ENCODE results near the gene MGLL.

Gene MGLL

DNA sequence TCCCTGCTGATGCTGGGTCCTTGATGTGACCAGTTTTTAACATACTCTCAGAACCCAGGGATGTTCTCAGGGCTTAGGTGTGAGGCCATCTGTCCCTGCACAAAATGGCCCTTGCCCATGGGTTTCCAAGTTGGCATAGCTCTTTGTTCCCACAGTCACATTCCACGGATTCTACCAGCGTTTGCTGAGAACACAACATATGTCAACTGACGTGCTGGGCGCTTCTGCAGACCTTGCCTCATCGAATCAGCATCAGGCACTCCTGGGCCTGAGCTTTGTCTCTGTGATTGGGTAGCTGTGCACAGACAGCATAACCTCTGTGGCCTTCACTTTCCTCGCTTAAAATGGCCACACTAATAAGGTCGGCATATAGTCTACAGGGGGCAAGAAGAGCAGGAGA lies 69.0 kb downstream of the MGLL start:
- Histone ChIP-seq H3K4me1 (ENCODE audit: low read length) (peaks cover 23% of the 10 kb centered on the region), H3K27me3 (replicated peaks; ENCODE audit: insufficient read depth, low read length) (no peaks in the 10 kb centered on the region), H3K36me3 (replicated peaks; ENCODE audit: insufficient read depth, low read length) (no peaks in the 10 kb centered on the region), H4K20me1 (ENCODE audit: insufficient read depth, low read length) (no peaks in the 10 kb centered on the region), H3K9me3 (replicated peaks; ENCODE audit: insufficient read depth, low read length) (no peaks in the 10 kb centered on the region), H2AFZ (ENCODE audit: low read length) (no peak overlapping the region), H3K27ac (ENCODE audit: low read length) (no peak overlapping the region), H3K9ac (ENCODE audit: low read length) (no peak overlapping the region), H3K4me2 (ENCODE audit: low read depth, low read length) (no peak overlapping the region), H3K4me3 (ENCODE audit: low read length) (no peak overlapping the region), H3K79me2 (ENCODE audit: low read length) (no peaks in the 10 kb centered on the region), H3K9me2 (replicated peaks; ENCODE audit: insufficient read depth, low read length) (no peaks in the 10 kb centered on the region), H3F3A (ENCODE audit: insufficient read depth, low read length) (peaks cover 23% of the 10 kb centered on the region)
- DNase-seq: no peak
- TF ChIP-seq EZH2phosphoT487 (IDR thresholded peaks at IDR 0.05; ENCODE audit: low read length) (no peak), CTCF (IDR thresholded peaks at IDR 0.05; ENCODE audit: low read length) (no peak), EZH2 (optimal IDR thresholded peaks at IDR 0.05; ENCODE audit: low read depth, low read length) (no peak)

DNA sequence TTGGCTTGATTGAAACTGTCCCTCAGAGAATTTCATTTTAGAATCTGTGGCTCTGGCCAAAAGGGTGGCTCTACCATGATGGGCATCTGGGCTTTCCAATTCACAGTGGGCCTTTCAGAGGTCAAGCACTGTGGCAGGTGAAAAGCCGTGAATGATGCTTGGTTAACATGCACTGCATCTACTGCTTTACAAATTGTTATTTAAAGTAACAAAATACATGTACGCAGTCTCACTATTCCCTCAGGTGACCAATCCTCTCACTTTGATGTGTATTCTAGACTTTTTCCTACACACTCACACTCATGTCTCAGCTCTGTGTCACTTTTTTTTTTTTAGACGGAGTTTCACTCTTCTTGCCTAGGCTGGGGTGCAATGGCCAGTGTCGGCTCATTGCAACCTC lies 70.5 kb downstream of the MGLL start:
- H3K9ac ChIP-seq (ENCODE audit: low read length): no peak overlapping the region
- no peaks in the 10 kb centered on the region for H4K20me1 ChIP-seq (ENCODE audit: insufficient read depth, low read length)
- no peak overlapping the region for H3K4me3 ChIP-seq (ENCODE audit: low read length)
- no peaks in the 10 kb centered on the region for H3K9me3 ChIP-seq (replicated peaks; ENCODE audit: insufficient read depth, low read length)
- no peaks in the 10 kb centered on the region for H3K9me2 ChIP-seq (replicated peaks; ENCODE audit: insufficient read depth, low read length)
- H3K79me2 ChIP-seq (ENCODE audit: low read length): no peaks in the 10 kb centered on the region
- H3K4me1 ChIP-seq (ENCODE audit: low read length): peaks cover 23% of the 10 kb centered on the region
- H3K36me3 ChIP-seq (replicated peaks; ENCODE audit: insufficient read depth, low read length): no peaks in the 10 kb centered on the region
- H3K27ac ChIP-seq (ENCODE audit: low read length): no peak overlapping the region
- no peak for TF ChIP-seq CTCF (IDR thresholded peaks at IDR 0.05; ENCODE audit: low read length)
- TF ChIP-seq EZH2phosphoT487 (IDR thresholded peaks at IDR 0.05; ENCODE audit: low read length): no peak
- no peak for TF ChIP-seq EZH2 (optimal IDR thresholded peaks at IDR 0.05; ENCODE audit: low read depth, low read length)
- no peaks in the 10 kb centered on the region for H3K27me3 ChIP-seq (replicated peaks; ENCODE audit: insufficient read depth, low read length)
- DNase-seq: no peak
- H3F3A ChIP-seq (ENCODE audit: insufficient read depth, low read length): peaks cover 23% of the 10 kb centered on the region
- no peak overlapping the region for H3K4me2 ChIP-seq (ENCODE audit: low read depth, low read length)
- no peak overlapping the region for H2AFZ ChIP-seq (ENCODE audit: low read length)

DNA sequence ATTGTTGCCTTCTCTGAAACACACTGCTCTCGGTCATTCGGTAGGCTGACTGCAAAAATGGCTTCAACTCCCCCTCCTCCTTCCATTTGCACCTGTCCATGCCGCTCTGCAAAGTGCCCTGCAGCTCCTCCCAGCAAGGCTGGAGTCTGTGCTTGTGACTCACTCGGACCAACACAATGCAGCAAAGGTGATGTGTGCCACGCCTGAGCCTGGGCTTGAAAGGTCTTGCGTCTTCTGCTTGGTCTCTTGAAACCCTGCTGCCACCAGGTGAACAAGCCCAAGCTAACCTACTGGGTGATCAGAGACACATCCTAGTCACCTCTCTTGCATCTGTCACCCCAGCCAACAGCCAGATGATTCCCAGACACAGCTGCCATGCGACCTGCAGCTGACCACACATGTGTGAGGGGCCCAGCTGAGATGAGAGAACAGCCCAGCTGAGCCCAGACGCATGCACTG lies 71.1 kb downstream of the MGLL start:
- peaks cover 23% of the 10 kb centered on the region for H3K4me1 ChIP-seq (ENCODE audit: low read length)
- H3K4me2 ChIP-seq (ENCODE audit: low read depth, low read length): peak overlapping the region; percentile 42; the same call in 1 of the 2 replicates
- no peaks in the 10 kb centered on the region for H3K36me3 ChIP-seq (replicated peaks; ENCODE audit: insufficient read depth, low read length)
- no peak for DNase-seq
- peak overlapping the region; percentile 71 for H3K27ac ChIP-seq (ENCODE audit: low read length)
- H3K27me3 ChIP-seq (replicated peaks; ENCODE audit: insufficient read depth, low read length): no peaks in the 10 kb centered on the region
- no peaks in the 10 kb centered on the region for H3K9me3 ChIP-seq (replicated peaks; ENCODE audit: insufficient read depth, low read length)
- no peaks in the 10 kb centered on the region for H3K79me2 ChIP-seq (ENCODE audit: low read length)
- no peaks in the 10 kb centered on the region for H4K20me1 ChIP-seq (ENCODE audit: insufficient read depth, low read length)
- TF ChIP-seq EZH2phosphoT487 (IDR thresholded peaks at IDR 0.05; ENCODE audit: low read length) (no peak), EZH2 (optimal IDR thresholded peaks at IDR 0.05; ENCODE audit: low read depth, low read length) (no peak), CTCF (IDR thresholded peaks at IDR 0.05; ENCODE audit: low read length) (no peak)
- no peak overlapping the region for H3K9ac ChIP-seq (ENCODE audit: low read length)
- H2AFZ ChIP-seq (ENCODE audit: low read length): peak overlapping the region; percentile 9; the same call in 1 of the 2 replicates
- no peak overlapping the region for H3K4me3 ChIP-seq (ENCODE audit: low read length)
- H3K9me2 ChIP-seq (replicated peaks; ENCODE audit: insufficient read depth, low read length): no peaks in the 10 kb centered on the region
- peaks cover 23% of the 10 kb centered on the region for H3F3A ChIP-seq (ENCODE audit: insufficient read depth, low read length)

All from MM.1S (cell line).